ENCODE measurements around the gene NCKAP1.

DNA sequence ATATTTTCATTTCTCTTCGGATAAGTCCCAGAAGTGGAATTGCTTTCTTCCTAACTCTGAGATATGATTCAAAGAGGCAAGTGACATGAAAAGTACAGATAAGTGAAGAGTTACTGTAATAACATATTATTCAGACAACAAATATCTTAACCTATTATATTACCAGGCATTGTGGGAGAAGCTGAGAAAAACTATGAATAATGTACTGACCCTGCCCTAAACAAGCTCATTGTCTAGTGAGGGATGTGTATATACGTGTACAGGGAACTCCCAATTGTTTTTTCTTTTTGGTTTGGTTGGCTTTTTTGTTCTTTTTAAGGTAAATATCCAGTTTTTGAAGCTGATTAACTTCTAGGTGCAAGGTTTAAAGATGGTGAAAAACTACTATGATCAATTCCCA, 26.5 kb downstream of the NCKAP1 start:
- no peak for TF ChIP-seq POLR2A (IDR thresholded peaks at IDR 0.05; ENCODE audit: low read depth, low read length)
- no peak for TF ChIP-seq TAF1 (IDR thresholded peaks at IDR 0.05; ENCODE audit: borderline replicate concordance, low read depth, low read length)
